GM21423 (cell line): Measurements from ENCODE around the gene DVL1.

ENCODE experiments used
- ATAC-seq: cut with Tn5 transposase; IDR thresholded peaks from one replicate; pipeline ENCODE4 v1.9.1; 2021; ENCODE audit warnings: mild to moderate bottlenecking, moderate library complexity; ENCODE audit not compliant: unreplicated experiment

DVL1 gene

DNA sequence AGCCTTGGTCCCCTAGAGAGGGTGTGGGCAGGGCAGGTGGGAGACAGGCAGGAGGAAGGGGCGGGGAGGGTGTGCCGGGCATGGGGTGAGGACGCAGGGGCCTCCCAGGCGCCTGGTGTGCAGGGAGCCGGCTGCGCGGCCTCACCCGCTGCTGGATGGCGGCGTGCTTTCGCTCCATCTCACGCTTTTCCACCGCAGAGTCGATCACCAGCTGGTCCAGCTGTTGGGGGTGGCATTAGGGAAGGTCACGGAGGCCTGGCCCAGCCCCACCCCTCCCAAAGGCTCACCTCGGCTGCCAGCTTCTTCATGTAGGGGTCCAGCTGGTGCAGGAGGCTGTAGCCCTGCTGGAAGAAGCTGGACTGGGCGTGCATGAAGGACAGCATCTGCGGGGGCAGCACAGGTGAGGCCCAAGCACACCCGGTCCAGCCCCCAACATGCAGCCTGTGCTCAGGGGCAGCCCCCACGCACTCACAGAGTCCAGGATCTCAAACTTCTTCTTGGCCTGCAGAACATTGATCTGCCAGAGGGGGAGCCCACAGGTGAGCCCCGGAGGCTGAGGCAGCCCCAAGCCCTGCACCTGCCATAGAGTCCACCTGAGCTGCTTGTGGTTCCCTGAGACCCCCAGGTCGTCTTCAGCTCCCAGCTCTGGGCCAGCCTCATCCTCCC, 49.4 kb downstream of the DVL1 start:
- ATAC-seq = no peak

DNA sequence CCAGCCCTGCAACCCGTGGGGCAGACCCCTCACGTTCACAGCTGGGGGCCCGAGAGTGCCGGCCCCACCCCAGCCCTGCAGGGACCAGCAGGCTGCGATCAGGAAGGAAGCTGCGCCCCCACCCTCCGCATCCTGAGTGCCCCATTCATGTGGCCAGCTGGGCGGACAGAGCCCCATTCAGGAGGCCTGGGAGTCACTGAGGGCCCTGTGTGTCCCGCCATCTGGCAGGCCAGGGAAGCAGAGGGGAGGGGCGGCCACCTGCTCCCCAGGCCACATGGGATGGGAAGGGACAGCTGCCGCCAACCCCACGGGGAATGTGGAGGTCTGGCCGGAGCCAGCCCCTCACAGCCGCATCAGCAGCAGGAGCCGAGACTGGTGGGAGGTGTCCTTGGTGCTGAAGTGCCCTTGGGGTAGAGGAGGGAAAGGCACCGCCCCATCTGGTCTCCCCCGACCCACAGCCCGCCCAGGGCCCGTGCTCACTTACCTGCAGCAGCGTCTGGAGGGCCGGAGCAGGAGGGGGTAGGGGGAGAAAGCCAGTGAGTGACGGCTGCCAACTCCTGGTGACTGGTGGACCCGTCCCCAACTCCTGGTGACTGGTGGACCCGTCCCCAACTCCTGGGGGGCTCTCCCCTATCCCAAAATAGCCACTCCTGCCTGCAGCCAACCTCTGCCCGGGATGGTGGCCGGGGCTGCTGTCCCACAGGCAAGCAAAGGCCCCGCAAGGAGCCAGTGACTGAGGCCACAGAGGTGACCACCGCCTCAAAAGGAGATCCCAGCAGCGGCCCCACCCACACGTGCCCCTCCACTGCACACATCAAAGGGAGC, 50.1 kb downstream of the DVL1 start:
- ATAC-seq = no peak

DNA sequence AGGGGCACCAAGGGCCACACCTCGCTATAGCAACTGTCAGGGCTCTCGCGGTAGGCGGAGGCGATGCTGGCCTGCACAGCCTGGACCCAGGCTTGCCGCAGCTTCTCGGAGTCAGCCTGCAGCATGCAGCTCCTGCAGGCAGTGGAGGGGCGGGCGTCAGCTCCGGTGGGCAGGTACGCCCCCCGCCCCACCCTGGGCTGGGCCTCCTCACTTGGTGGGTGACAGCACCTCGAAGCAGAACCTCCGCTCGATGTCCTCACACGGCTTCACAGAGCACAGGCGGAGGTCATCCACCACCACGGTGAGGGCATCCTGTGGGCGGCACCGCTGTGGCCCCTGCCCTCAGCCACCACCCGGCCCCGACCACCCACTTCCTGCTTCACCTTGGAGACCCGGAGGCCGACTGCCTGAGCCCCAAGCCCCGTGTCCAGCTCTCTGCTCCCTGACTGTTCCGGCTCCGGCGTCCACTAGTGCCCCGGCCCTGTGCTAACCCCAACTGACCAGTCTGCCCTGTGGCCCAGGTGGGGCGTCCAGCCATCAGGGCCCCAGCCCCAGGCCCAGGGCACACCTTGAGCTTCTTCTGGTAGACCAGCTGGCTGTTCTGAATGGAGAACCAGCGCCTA, 51.3 kb downstream of the DVL1 start:
- no peak for ATAC-seq

DNA sequence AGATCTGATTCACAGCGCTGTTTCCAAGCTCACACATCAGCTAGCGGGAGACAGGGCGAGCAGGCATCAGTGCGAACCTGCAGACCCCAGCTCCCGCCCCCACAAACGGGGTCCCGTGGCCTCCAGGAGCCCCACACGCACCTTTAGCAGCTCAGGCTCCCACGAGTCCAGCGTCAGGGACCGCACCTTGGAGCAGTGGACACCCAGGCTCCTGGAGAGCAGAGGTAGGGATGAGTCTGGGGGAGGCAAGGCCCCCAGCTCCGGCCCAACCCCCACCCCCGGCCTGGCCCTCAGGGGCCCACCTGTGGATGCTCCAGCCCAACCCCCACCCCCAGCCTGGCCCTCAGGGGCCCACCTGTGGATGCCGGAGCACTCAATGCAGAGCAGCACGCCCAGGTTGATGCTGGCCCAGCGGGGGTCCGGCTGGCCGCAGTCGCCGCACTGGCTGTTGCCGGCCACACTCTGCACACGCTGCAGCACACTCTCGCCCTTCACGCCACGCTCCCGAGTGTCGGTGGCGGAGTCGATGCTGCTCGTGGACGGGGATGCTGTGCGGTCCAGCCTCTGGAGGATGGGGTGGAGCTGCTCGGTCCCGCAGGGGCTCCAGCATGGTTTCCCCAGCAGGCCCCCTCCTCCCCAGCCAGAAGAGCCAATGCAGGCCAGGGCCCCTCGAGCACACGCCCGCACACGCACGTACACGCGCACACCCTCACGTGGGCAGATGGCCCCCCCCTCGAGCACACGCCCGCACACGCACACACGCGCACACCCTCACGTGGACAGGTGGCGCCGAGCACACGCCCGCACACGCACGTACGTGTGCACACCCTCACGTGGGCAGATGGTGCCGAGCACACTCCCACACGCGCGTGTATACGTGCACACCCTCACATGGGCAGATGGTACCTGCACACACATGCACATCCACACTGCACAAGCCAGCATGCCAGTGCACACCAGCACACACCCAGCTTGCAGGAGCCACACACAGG, 52.9 kb downstream of the DVL1 start:
- ATAC-seq = no peak

DNA sequence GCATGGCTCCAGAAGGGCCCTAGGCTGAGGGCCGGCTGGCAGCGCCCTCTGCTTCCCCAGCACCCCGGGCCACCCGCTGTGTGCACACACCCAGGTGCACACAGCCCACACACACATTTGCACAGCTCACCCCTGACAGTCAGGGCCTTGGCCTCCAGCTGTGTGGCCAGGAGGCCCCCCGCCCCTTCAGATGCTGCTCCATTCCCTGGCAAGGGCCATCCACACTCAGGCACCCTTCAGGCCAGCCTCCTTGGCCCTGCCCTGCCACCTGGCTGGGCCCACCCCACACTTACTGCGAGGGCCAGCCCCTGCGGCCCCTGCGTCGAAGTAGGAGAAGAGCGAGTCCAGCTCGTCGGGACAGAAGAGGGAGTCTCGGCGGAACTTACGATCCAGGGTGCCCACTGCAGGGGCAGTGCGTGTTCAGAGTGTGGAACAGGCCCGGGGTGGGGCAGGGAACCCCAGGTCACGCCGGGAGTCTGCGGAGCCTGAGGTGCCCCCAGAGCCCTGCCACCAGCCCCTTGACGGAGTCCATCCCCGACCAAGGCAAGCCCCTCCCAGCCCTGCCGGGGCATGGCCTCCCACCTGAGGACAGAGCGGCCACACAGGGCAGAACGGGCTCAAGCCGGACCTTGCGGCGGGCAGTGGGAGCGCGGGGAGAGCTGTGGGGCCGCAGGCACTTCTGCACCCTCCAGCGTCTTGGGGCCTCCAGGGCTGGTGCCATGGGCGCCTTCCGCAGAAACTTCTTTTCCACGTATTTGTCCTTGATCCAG, 53.9 kb downstream of the DVL1 start:
- no peak for ATAC-seq

DNA sequence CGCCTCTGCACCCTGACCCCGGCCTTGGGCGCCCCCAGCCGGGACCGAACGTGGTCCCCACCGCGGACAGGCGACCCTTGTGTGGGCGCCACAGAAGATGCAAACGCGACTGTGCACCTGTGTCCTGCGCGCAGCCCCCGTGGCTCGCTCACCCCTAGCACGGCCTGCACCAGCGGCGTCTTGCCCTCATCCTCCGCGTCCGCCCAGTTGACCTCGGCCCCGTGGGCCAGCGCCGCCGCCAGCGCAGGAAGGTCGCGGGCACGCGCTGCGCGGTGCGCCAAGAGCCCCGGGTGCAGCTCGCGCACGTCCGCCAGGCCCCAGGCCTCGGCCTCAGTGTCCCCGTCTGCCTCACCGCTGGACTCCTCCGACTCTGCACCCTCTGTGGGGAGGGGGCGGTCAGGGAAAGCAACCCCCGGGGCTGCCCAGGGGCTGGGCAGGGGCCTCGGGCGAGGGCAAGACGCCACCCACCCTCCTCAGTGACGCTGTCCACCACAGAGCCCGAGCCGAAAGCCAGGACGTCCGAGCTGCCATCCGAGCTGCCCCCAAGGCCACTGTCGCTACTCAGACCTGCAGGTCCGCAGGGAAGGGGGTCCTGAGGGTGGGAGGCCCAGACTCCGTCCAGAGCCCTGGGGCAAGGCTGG, 54.8 kb downstream of the DVL1 start:
- ATAC-seq = no peak

DNA sequence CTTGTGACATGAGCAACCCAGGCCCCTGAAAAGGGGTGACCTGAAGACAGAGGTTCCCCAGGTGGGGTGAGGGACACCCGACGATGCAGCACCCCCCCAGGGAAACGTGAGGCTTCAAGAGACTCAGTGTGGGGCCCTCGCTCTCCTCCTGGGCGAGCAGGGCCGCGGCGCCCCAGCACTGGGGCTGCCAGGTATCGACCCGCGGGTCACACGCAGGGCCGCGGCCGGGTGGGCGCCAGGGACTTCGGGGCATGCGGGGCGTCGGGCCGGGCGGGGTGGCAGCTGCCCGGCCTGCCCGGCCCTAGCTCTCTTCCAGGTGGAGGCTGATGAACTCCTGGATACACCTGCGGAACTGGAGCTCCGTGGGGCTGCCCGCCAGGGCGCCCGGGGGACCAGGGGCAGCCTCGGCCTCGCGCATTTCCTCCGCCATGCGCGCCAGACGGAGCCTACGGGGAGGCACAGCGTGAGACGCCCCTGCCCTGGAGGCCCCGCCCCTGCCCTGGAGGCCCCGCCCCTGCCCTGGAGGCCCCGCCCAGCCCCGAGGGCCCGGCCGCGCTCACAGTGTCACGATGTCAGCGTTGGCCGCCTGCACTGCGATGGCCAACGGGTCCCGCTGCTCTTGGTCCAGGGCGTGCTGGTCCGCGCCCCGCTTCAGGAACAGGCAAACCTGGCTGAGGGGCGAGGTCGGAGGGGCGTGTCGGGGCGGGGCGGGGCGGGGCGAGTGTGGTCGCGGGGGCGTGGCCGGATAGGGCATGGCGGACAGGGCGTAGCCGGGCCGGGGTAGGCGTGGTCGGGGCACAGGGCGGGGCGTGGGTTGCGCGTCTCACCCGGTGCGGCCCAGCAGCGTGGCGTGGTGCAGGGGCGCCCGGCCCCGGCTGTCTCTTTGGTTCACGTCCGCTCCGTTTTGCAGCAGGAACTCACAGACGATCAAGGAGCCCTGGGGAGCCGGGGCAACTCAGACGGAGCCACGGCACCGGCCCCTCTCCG, 55.7 kb downstream of the DVL1 start:
- ATAC-seq = no peak

DNA sequence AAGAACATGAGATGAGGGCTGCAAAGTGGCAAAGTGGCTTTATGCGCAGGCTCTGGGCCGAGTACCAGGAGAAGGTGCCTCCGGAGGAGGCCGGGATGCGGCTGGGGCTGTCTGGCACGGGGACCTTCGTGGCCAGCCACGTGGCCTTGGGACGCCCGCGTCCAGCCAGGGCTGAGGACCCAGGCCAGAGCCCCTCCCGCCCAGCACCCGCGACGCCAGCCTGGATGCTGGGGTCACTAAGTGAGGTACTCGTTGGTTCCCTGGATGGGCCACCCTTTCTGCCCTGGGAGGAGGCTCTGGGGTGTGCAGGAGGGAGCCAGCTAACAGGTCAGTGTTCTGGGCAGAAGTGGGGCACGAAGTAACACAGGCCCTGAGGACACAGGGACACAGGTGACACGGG, 56.4 kb downstream of the DVL1 start:
- no peak for ATAC-seq

DNA sequence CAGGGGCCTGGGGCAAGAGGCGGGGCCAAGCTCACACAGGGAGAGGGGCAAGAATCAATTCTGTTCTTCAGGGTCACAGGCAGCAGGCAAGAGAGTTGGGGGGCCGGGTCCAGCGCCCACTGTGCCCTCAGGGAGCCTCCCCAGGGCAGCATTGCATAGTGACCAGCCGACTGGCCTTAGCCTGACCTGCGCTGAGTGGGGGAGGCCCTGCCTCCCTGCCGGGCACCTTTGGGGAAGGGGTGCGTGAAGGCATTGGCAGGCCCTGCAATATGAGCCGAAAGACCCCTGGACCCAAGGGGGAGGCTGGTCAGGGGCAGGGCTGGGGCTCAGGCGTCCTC, 56.8 kb downstream of the DVL1 start:
- no peak for ATAC-seq

DNA sequence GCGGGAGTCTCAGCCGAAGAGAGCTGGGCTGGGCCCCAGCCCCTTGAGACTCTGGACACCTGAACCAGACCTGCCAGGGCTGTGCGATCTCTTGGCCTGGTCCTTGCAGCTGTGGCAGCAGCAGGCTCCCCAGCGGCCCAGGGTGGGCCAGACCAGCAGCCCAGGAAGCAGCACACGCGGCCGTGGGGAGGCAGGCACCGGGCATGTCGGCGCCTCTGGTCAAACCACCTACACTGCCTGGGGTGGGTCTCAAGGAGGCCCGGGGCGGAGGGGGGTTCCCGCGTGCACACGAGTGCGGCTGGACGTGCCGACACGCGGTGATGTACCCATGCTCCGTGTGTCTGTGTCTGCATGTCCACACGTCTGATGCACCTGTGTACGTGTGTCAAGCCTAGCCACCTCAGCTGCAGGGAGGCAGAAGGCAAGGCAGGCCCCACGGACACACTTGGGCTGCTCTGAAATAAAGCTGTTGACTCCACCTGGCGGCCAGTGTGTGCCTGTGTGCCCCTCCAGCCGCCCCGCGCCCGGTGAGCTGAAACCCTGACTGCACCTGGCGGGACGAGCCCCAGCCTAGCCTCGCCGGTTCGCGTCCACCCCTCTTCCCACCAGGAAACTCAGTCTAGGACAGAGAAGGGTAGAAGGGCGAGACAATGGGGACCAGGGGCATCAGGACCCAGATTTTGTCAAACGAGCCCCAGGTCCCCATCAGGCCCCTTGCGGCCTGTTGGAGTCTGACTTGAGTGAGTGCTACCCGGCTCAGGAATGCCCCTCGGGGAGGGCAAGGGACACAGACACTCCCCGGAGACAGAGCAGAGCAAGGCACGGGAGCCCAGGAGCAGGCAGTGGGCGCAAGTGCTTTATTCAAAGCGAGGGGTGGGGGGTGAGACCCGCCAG, 57.4 kb downstream of the DVL1 start:
- peak; percentile 51 for ATAC-seq

DNA sequence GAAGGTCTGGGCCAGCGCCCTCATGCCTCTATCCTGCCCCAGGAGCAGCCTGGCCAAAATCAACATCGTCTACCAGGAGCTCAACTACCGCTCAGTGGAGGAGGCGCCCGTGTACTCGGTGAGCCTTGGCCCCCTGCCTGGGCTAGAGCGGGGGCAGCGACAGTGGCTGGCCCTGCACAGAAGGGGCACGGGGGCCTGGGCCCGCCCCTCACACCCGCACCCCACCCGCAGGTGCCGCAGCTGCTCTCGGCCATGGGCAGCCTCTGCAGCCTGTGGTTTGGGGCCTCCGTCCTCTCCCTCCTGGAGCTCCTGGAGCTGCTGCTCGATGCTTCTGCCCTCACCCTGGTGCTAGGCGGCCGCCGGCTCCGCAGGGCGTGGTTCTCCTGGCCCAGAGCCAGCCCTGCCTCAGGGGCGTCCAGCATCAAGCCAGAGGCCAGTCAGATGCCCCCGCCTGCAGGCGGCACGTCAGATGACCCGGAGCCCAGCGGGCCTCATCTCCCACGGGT, 58.1 kb downstream of the DVL1 start:
- no peak for ATAC-seq

DNA sequence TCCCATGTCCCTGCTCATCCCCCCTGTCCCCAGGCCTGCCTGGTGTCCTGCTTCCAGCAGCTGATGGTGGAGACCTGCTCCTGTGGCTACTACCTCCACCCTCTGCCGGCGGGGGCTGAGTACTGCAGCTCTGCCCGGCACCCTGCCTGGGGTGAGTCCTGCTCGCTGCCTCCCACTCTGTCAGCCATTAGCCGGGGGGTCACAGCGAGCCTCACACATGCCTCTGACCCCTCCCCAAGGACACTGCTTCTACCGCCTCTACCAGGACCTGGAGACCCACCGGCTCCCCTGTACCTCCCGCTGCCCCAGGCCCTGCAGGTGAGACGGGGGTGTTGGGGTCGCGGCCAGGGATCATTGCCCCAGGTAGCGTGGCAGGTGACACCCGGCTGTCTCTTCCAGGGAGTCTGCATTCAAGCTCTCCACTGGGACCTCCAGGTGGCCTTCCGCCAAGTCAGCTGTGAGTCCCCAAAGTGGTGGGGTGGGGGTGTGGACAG, 58.9 kb downstream of the DVL1 start:
- ATAC-seq = no peak

DNA sequence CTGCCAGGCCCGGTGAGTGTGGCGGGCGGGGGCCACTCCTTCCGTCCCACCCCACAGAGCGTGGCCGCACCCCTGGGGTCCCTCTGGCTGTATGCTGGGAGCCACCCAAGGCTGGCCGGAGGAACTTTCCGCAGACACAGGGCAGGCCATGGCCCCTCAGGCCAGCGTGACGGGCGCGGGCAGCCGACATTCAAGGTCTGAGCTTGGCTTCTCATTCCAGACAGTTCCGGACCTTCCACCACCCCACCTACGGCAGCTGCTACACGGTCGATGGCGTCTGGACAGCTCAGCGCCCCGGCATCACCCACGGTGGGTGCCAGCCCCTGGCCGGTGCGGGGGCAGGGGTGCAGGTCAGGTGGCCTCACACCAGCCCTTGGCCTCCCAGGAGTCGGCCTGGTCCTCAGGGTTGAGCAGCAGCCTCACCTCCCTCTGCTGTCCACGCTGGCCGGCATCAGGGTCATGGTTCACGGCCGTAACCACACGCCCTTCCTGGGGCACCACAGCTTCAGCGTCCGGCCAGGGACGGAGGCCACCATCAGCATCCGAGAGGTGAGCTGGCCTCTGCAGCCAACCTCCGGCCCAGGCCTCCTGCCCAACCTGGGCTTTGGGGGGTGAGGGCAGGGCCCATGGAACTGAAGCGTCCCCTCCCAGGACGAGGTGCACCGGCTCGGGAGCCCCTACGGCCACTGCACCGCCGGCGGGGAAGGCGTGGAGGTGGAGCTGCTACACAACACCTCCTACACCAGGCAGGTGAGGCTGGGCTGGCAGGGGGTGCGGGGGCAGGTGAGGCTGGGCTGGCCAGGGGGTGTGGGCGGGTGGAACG, 61.7 kb downstream of the DVL1 start:
- ATAC-seq = no peak

DNA sequence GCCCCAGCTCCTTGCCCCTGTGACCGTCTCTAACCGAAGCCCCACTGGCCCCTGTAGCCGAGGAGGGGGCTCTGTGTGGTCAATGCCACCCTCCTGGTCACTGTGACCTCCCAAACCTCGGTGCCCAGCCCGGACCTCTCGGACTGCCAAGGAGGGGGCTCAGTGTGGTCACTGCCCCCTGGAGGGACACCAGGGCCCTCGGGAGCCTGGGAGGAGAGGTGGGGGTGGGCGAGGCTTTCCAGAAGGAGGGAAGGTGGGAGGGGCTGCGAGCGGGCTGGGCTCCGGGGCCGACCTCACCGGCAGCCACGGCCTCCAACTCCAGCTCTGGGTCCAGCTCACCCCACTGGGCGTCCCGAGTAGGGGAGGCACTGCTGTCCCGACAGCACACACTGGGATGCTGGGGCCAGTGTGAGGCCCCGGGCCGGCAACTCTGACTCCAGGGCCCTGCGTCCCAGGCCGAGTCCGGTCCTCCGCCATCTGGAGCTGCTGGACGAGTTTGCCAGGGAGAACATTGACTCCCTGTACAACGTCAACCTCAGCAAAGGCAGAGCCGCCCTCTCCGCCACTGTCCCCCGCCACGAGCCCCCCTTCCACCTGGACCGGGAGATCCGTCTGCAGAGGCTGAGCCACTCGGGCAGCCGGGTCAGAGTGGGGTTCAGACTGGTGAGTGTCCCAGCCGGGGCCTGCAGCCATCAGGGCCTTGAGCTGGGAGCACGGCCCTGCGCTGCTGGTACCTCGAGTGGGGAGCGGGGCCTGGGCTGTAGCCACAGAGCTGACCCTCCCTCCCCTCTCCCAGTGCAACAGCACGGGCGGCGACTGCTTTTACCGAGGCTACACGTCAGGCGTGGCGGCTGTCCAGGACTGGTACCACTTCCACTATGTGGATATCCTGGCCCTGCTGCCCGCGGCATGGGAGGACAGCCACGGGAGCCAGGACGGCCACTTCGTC, 62.6 kb downstream of the DVL1 start:
- no peak for ATAC-seq

DNA sequence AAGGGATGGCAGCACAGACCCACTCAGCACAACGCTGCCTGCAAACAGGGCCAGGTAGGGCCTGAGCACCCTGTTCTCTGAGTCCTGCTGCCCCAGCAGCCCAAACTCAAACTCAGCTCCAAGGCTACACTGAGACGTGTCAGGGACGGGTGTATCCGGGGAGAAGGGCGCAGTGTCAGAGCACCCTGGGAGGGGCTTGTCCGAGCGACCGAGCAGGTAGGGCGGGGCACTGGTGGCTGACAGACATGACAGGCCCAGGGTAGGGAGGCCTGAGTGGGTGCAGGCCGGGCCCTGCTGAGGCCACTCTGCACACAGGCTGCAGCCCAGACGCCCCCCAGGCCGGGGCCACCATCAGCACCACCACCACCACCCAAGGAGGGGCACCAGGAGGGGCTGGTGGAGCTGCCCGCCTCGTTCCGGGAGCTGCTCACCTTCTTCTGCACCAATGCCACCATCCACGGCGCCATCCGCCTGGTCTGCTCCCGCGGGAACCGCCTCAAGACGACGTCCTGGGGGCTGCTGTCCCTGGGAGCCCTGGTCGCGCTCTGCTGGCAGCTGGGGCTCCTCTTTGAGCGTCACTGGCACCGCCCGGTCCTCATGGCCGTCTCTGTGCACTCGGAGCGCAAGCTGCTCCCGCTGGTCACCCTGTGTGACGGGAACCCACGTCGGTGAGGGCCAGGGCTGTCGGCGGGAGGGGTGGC, 63.5 kb downstream of the DVL1 start:
- ATAC-seq = no peak
